SK-N-SH (cell line): ENCODE results near the gene GPER1.

Experiments
- CTCF ChIP-seq: fragments of 200-600 bp; sonication (generic); IDR thresholded peaks from 2 replicates; pipeline ENCODE4 v1.6.1; 2017; ENCODE audit warnings: antibody characterized with exemption, mild to moderate bottlenecking, moderate library complexity
- EP300 ChIP-seq, 2 experiments: IDR thresholded peaks; 2 replicates each; pipeline versions ENCODE4 v1.4.0 to v1.6.1; 2012; ENCODE audit warnings: borderline replicate concordance in 1 of 2, low read depth in 1 of 2, low read length in 1 of 2
- EZH2phosphoT487 ChIP-seq: fragments of 200-600 bp; sonication (generic); IDR thresholded peaks from 2 replicates; pipeline ENCODE4 v1.6.1; 2017; ENCODE audit warnings: low read depth, mixed run types, mild to moderate bottlenecking, antibody characterized with exemption, moderate library complexity, borderline replicate concordance
- FOXJ3 ChIP-seq: sonication (generic); formaldehyde crosslinking; IDR thresholded peaks from 2 replicates; pipeline ENCODE4 v1.5.1; 2020; ENCODE audit warnings: mild to moderate bottlenecking, missing genetic modification reagents
- MAX ChIP-seq: IDR thresholded peaks from 2 replicates; pipeline ENCODE4 v1.4.0; 2012; ENCODE audit warnings: low read depth
- MEF2A ChIP-seq: IDR thresholded peaks from 2 replicates; pipeline ENCODE4 v1.4.0; 2012; ENCODE audit warnings: low read depth, borderline replicate concordance
- MXI1 ChIP-seq: IDR thresholded peaks from 2 replicates; pipeline ENCODE4 v1.6.1; 2012; ENCODE audit warnings: mild to moderate bottlenecking, low read depth, low read length, improper control_type of control experiment
- POLR2AphosphoS5 ChIP-seq: IDR thresholded peaks from 2 replicates; pipeline ENCODE4 v1.6.1; 2012; ENCODE audit warnings: low read depth, low read length
- RAD21 ChIP-seq: IDR thresholded peaks from 2 replicates; pipeline ENCODE4 v1.6.1; 2012; ENCODE audit warnings: mild to moderate bottlenecking, low read length
- RCOR1 ChIP-seq: fragments of 150-350 bp; IDR thresholded peaks from 2 replicates; pipeline ENCODE4 v1.6.1; 2017; ENCODE audit warnings: antibody characterized with exemption, low read length
- SIN3A ChIP-seq: IDR thresholded peaks from 2 replicates; pipeline ENCODE4 v1.6.1; 2012; ENCODE audit warnings: low read depth, mild to moderate bottlenecking, low read length, moderate library complexity, borderline replicate concordance
- TCF12 ChIP-seq: IDR thresholded peaks from 2 replicates; pipeline ENCODE4 v1.4.0; 2012
- TEAD4 ChIP-seq: IDR thresholded peaks from 2 replicates; pipeline ENCODE4 v1.4.0; 2012; ENCODE audit warnings: mild to moderate bottlenecking, borderline replicate concordance; ENCODE audit not compliant: insufficient read depth
- YY1 ChIP-seq: IDR thresholded peaks from 2 replicates; pipeline ENCODE4 v1.4.0; 2012; ENCODE audit warnings: low read depth, mild to moderate bottlenecking

DNA sequence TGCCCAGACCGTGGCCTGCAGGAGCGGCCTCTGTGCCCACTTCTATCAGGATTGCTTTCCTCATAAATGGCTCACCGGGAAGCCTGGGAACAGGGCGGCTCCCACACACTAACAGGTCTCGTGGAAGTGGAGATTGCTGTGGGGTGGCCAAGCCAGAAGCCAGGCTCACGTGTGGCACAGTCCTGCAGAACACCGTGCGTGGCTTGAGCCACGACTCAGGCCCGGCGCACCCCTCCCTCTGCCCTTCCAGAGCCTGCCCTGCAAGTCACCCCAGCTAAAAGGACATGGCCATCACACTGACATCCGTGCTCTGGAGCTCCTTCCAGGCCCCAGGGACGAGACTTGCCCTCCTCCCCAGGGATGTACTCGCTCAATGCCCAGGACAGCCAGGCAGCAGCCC, 7.0 kb downstream of the GPER1 start:
- TF ChIP-seq SIN3A (no peak), EZH2phosphoT487 (no peak), MXI1 (no peak), CTCF (no peak), EP300 (IDR thresholded peaks at IDR 0.05; ENCODE audit: borderline replicate concordance in 1 of 2, low read depth in 1 of 2, low read length in 1 of 2) (no peak), FOXJ3 (no peak), RAD21 (no peak), POLR2AphosphoS5 (no peak), MEF2A (no peak), RCOR1 (no peak), TEAD4 (no peak), YY1 (no peak), TCF12 (no peak), MAX (no peak)
